ENCODE data around the gene MANBA. TPM values are rescaled to one million over a fixed set of nuclear protein-coding genes. Genes with fewer than 3 reads are reported as not detected.

The MANBA gene
- total RNA-seq, 1 donor from 2014 or later, result 44.5 TPM

GRCh38 chr4:102683881-102684609 is 76.7 kb downstream of the MANBA start:
- DNase-seq (ENCODE audit: low read depth), result no peak

GRCh38 chr4:102678695-102679335 is 82.0 kb downstream of the MANBA start:
- DNase-seq (ENCODE audit: low read depth), result peak; percentile 55

GRCh38 chr4:102678107-102678506 is 82.7 kb downstream of the MANBA start:
- no peak for DNase-seq (ENCODE audit: low read depth)

GRCh38 chr4:102675141-102675540 is 85.6 kb downstream of the MANBA start:
- DNase-seq (ENCODE audit: low read depth), result no peak

GRCh38 chr4:102667001-102667400 is 93.8 kb downstream of the MANBA start:
- DNase-seq (ENCODE audit: low read depth), result no peak

GRCh38 chr4:102665527-102665926 is 95.2 kb downstream of the MANBA start:
- DNase-seq (ENCODE audit: low read depth), result peak; percentile 70

GRCh38 chr4:102663073-102663472 is 97.7 kb downstream of the MANBA start:
- no peak for DNase-seq (ENCODE audit: low read depth)

- no peak for DNase-seq (ENCODE audit: low read depth)
These were observed 103.6 kb downstream of the MANBA start for GRCh38 chr4:102657206-102657605.

GRCh38 chr4:102647117-102647516 is 113.7 kb downstream of the MANBA start:
- DNase-seq (ENCODE audit: low read depth), result no peak

GRCh38 chr4:102642631-102643298 is 118.0 kb downstream of the MANBA start:
- peak; percentile 25 for DNase-seq (ENCODE audit: low read depth)

- no peak for DNase-seq (ENCODE audit: low read depth)
These were observed 119.0 kb downstream of the MANBA start for GRCh38 chr4:102641793-102642192.

- peak; percentile 37 for DNase-seq (ENCODE audit: low read depth)
These were observed 120.1 kb downstream of the MANBA start for GRCh38 chr4:102640669-102641068.

- DNase-seq (ENCODE audit: low read depth), result no peak
These were observed 121.2 kb downstream of the MANBA start for GRCh38 chr4:102639598-102639997.

- DNase-seq (ENCODE audit: low read depth), result no peak
These were observed 122.1 kb downstream of the MANBA start for GRCh38 chr4:102638621-102639020.

- no peak for DNase-seq (ENCODE audit: low read depth)
These were observed 123.4 kb downstream of the MANBA start for GRCh38 chr4:102637391-102637790.

GRCh38 chr4:102633100-102633499 is 127.7 kb downstream of the MANBA start:
- no peak for DNase-seq (ENCODE audit: low read depth)

GRCh38 chr4:102632241-102633065 is 128.3 kb downstream of the MANBA start:
- DNase-seq (ENCODE audit: low read depth), result no peak

GRCh38 chr4:102631616-102632015 is 129.2 kb downstream of the MANBA start:
- DNase-seq (ENCODE audit: low read depth), result no peak

GRCh38 chr4:102629673-102630072 is 131.1 kb downstream of the MANBA start:
- DNase-seq (ENCODE audit: low read depth), result no peak

- DNase-seq (ENCODE audit: low read depth), result peak; percentile 42
These were observed 132.8 kb downstream of the MANBA start for GRCh38 chr4:102627831-102628523.
